K562 (cell line): ENCODE results near the gene EIF5. TPM values are rescaled to one million over a fixed set of nuclear protein-coding genes. Genes with fewer than 3 reads are reported as not detected.

ENCODE experiments used
- ATF6 ChIP-seq: sonication (generic); formaldehyde crosslinking; IDR thresholded peaks from 2 replicates; pipeline ENCODE4 v1.4.0; 2020; ENCODE audit warnings: mild to moderate bottlenecking, missing genetic modification reagents
- ATF7 ChIP-seq: fragments of 450-650 bp; IDR thresholded peaks from 2 replicates; pipeline ENCODE4 v1.7.1; 2014; ENCODE audit warnings: mild to moderate bottlenecking, moderate library complexity
- CBX1 ChIP-seq: sonication (generic); IDR thresholded peaks from 2 replicates; pipeline ENCODE4 v1.6.1; 2016; ENCODE audit warnings: antibody characterized with exemption, low read depth, mild to moderate bottlenecking
- CBX8 ChIP-seq: fragments of 200-600 bp; sonication (generic); IDR thresholded peaks from 2 replicates; pipeline ENCODE4 v1.6.1; 2012; ENCODE audit warnings: borderline replicate concordance, mixed run types, low read depth, mild to moderate bottlenecking, moderate library complexity, mixed read lengths, low read length, control low read depth, inconsistent platforms; ENCODE audit not compliant: poor library complexity, severe bottlenecking; ENCODE audit errors: extremely low read depth
- CTBP1 ChIP-seq: fragments of 450-650 bp; IDR thresholded peaks from 2 replicates; pipeline ENCODE4 v1.6.1; 2016; ENCODE audit warnings: borderline replicate concordance
- DLX4 ChIP-seq: fragments of 250-450 bp; sonication (Bioruptor Pico); IDR thresholded peaks from 2 replicates; pipeline ENCODE4 v1.6.1; 2021; ENCODE audit warnings: mild to moderate bottlenecking
- ELF1 ChIP-seq: fragments of 200-800 bp; sonication (Bioruptor generic); IDR thresholded peaks from 2 replicates; pipeline ENCODE4 v1.6.1; 2016; ENCODE audit warnings: missing genetic modification characterization, missing compliant biosample characterization
- ESRRB ChIP-seq: fragments of 250-450 bp; sonication (Bioruptor Pico); IDR thresholded peaks from 2 replicates; pipeline ENCODE4 v1.5.0; 2020; ENCODE audit warnings: mild to moderate bottlenecking, moderate library complexity, borderline replicate concordance
- ETS2 ChIP-seq: IDR thresholded peaks from 2 replicates; pipeline ENCODE4 v1.6.1; 2016; ENCODE audit warnings: borderline replicate concordance, missing genetic modification characterization, mild to moderate bottlenecking, moderate library complexity, missing compliant biosample characterization; ENCODE audit not compliant: poor library complexity, severe bottlenecking
- GABPB2 ChIP-seq: fragments of 250-450 bp; sonication (Bioruptor Pico); conservative IDR thresholded peaks from 2 replicates; pipeline ENCODE4 v1.5.1; 2021; ENCODE audit warnings: mild to moderate bottlenecking
- MAX ChIP-seq: sonication (generic); formaldehyde crosslinking; IDR thresholded peaks from 2 replicates; pipeline ENCODE4 v1.9.0; 2022; ENCODE audit warnings: mild to moderate bottlenecking, missing genetic modification reagents
- PKNOX1 ChIP-seq: fragments of 450-650 bp; IDR thresholded peaks from 2 replicates; pipeline ENCODE4 v1.6.1; 2016
- RBM22 ChIP-seq: fragments of 200-400 bp; formaldehyde crosslinking; IDR thresholded peaks from 2 replicates; pipeline ENCODE4 v1.6.1; 2018; ENCODE audit warnings: low read length, low read depth; ENCODE audit not compliant: poor library complexity, severe bottlenecking
- SMAD1 ChIP-seq: fragments of 150-350 bp; IDR thresholded peaks from 2 replicates; pipeline ENCODE4 v1.6.1; 2014; ENCODE audit warnings: low read length, low read depth; ENCODE audit not compliant: partially characterized antibody
- TRIM28 ChIP-seq: fragments of 450-650 bp; IDR thresholded peaks from 2 replicates; pipeline ENCODE4 v1.6.1; 2017
- USF2 ChIP-seq: sonication (generic); formaldehyde crosslinking; IDR thresholded peaks from 2 replicates; pipeline ENCODE4 v1.5.0; 2020; ENCODE audit warnings: missing genetic modification reagents
- ZBTB2 ChIP-seq: fragments of 450-650 bp; IDR thresholded peaks from 2 replicates; pipeline ENCODE4 v1.6.1; 2016; ENCODE audit warnings: antibody characterized with exemption
- ZNF311 ChIP-seq: fragments of 250-450 bp; sonication (Bioruptor Pico); IDR thresholded peaks from 2 replicates; pipeline ENCODE4 v1.4.0; 2020; ENCODE audit warnings: mild to moderate bottlenecking, moderate library complexity
- ZNF324 ChIP-seq: fragments of 250-450 bp; sonication (Bioruptor Pico); IDR thresholded peaks from 2 replicates; pipeline ENCODE4 v1.4.0; 2020; ENCODE audit warnings: mild to moderate bottlenecking
- ZNF431 ChIP-seq: sonication (generic); formaldehyde crosslinking; IDR thresholded peaks from 2 replicates; pipeline ENCODE4 v1.8.0; 2022; ENCODE audit warnings: mild to moderate bottlenecking, missing genetic modification reagents
- ZNF644 ChIP-seq: fragments of 200-800 bp; sonication (Bioruptor generic); IDR thresholded peaks from 2 replicates; pipeline ENCODE4 v1.6.1; 2016; ENCODE audit warnings: low read depth, missing genetic modification characterization, missing compliant biosample characterization
- polyA plus RNA-seq, 8 experiments: library from polyadenylated mRNA; depleted of rRNA in 4 of 8; stranded (reverse) in 5 of 8; unstranded in 3 of 8; fragments of >200 nt; fragmentation: Nextera tagmentation in 2 of 8; fragmentation: Illumina TruSeq in 1 of 8; extraction: Ambion mirVana in 2 of 8; extraction: Trizol in 1 of 8; gene quantifications; 2 replicates each; pipeline versions ENCODE4 v1.2.1 to v1.2.3, GENCODE V29; 2011 to 2014; ENCODE audit warnings: inconsistent platforms in 1 of 8, missing spikeins in 1 of 8
- total RNA-seq, 7 experiments: library from RNA; depleted of rRNA in 6 of 7; stranded (reverse); fragments of >200 nt in 6 of 7; fragmentation: Illumina TruSeq in 2 of 7; extraction: Trizol in 2 of 7; gene quantifications; 2 replicates each; pipeline versions ENCODE4 v1.2.1 to v1.2.3, GENCODE V29; 2011 to 2021; ENCODE audit warnings: low replicate concordance in 1 of 7

The EIF5 gene
- total and polyA plus RNA-seq, 9 of the 15 experiments (the other 6 are each of a cell fraction or from before 2014, with no cell fraction given), result 92.7 to 442 (median 190) TPM

- TF ChIP-seq DLX4 (CRISPR knock-in tag) (no peak), PKNOX1 (peak; percentile 99), ATF7 (peak; percentile 66), USF2 (no peak), ETS2 (tag) (no peak), CTBP1 (peak; percentile 64; the same call in 1 of the 2 replicates), ZNF644 (no peak), ESRRB (CRISPR knock-in tag) (no peak), CBX1 (peak; percentile 71), RBM22 (no peak), CBX8 (no peak), ZNF311 (CRISPR knock-in tag) (no peak), MAX (peak; percentile 51), ELF1 (no peak), ZBTB2 (no peak), TRIM28 (no peak; the same call in 1 of the 2 replicates), SMAD1 (peak; percentile 37), ZNF431 (CRISPR knock-in tag) (0 out of 2 replicates have a peak, but pooled peaks have one; percentile 52), GABPB2 (CRISPR knock-in tag) (no peak), ZNF324 (CRISPR knock-in tag) (no peak), ATF6 (CRISPR knock-in tag) (peak; percentile 52; the same call in 1 of the 2 replicates)
Measured at GRCh38 chr14:103333754-103334643, at the start of gene EIF5 (continued).
